Mesenchymal stem cell (in vitro differentiated cells and primary cell): ENCODE results near the gene CPNE7.
A peak's percentile ranks its signal among the peaks of the same experiment; 100 is the strongest.

ENCODE experiments used
- DNase-seq: peaks from one replicate; pipeline ENCODE4 v3.0.0-alpha.2; 2013
- H2AFZ ChIP-seq: one replicate; pipeline ENCODE4 v1.6.1; 2013; ENCODE audit warnings: low read depth, mild to moderate bottlenecking, control low read depth, inconsistent platforms, low read length, moderate library complexity
- H2AK5ac ChIP-seq: 2 replicates; pipeline ENCODE4 v1.6.1; 2013; ENCODE audit warnings: low read length, moderate library complexity, mild to moderate bottlenecking, inconsistent platforms; ENCODE audit not compliant: severe bottlenecking
- H2BK120ac ChIP-seq: one replicate; pipeline ENCODE4 v1.6.1; 2013; ENCODE audit warnings: low read depth, mild to moderate bottlenecking, inconsistent platforms, low read length, moderate library complexity
- H2BK12ac ChIP-seq, 2 experiments: one replicate each; pipeline ENCODE4 v1.6.1; 2013; ENCODE audit warnings: inconsistent platforms in 2 of 2, low read length in 2 of 2, mild to moderate bottlenecking in 2 of 2, moderate library complexity in 2 of 2, control low read depth in 1 of 2
- H2BK15ac ChIP-seq: one replicate; pipeline ENCODE4 v1.6.1; 2013; ENCODE audit warnings: mild to moderate bottlenecking, low read depth, inconsistent platforms; ENCODE audit not compliant: poor library complexity, severe bottlenecking
- H2BK5ac ChIP-seq: 2 replicates; pipeline ENCODE4 v1.6.1; 2013; ENCODE audit warnings: low read depth, mild to moderate bottlenecking, low read length, control low read depth, inconsistent platforms; ENCODE audit not compliant: poor library complexity, severe bottlenecking
- H3K14ac ChIP-seq, 2 experiments: one replicate each; pipeline ENCODE4 v1.6.1; 2013; ENCODE audit warnings: inconsistent platforms in 2 of 2, low read length in 2 of 2, control low read depth in 1 of 2, mild to moderate bottlenecking in 1 of 2, moderate library complexity in 1 of 2
- H3K18ac ChIP-seq, 2 experiments: one replicate each; pipeline ENCODE4 v1.6.1; 2013; ENCODE audit warnings: inconsistent platforms in 2 of 2, low read length in 2 of 2, control low read depth in 1 of 2, low read depth in 1 of 2, mild to moderate bottlenecking in 1 of 2
- H3K23ac ChIP-seq, 2 experiments: one replicate each; pipeline ENCODE4 v1.6.1; 2013; ENCODE audit warnings: inconsistent platforms in 2 of 2, low read length in 2 of 2, mild to moderate bottlenecking in 2 of 2, moderate library complexity in 2 of 2, control low read depth in 1 of 2
- H3K27ac ChIP-seq: 2 replicates; pipeline ENCODE4 v1.5.1; 2013; ENCODE audit warnings: mild to moderate bottlenecking, moderate library complexity, low read length, control low read depth, inconsistent platforms; ENCODE audit not compliant: poor library complexity, severe bottlenecking
- H3K27me3 ChIP-seq, 2 experiments: 2 replicates each; pipeline versions ENCODE4 v1.6.1 to v1.7.0; 2013; ENCODE audit warnings: low read length in 2 of 2, mild to moderate bottlenecking in 2 of 2, moderate library complexity in 2 of 2, control low read depth in 1 of 2, inconsistent platforms in 1 of 2; ENCODE audit not compliant: control insufficient read depth in 1 of 2, insufficient read depth in 1 of 2
- H3K36me3 ChIP-seq, 2 experiments: 2 replicates each; pipeline versions ENCODE4 v1.6.1 to v1.7.0; 2013; ENCODE audit warnings: low read length in 2 of 2, control low read depth in 1 of 2, inconsistent platforms in 1 of 2, low read depth in 1 of 2, mild to moderate bottlenecking in 1 of 2; ENCODE audit not compliant: insufficient read depth in 2 of 2, control insufficient read depth in 1 of 2
- H3K4ac ChIP-seq, 2 experiments: one replicate each; pipeline ENCODE4 v1.6.1; 2013; ENCODE audit warnings: inconsistent platforms in 2 of 2, low read length in 2 of 2, mild to moderate bottlenecking in 2 of 2, moderate library complexity in 2 of 2, control low read depth in 1 of 2, low read depth in 1 of 2
- H3K4me1 ChIP-seq: 2 replicates; pipeline ENCODE4 v1.6.1; 2013; ENCODE audit warnings: low read depth, low read length, control low read depth; ENCODE audit not compliant: control insufficient read depth, insufficient read depth
- H3K4me2 ChIP-seq: 2 replicates; pipeline ENCODE4 v1.6.1; 2013; ENCODE audit warnings: low read length, mild to moderate bottlenecking, inconsistent platforms; ENCODE audit not compliant: poor library complexity, severe bottlenecking
- H3K4me3 ChIP-seq, 2 experiments: 2 replicates each; pipeline versions ENCODE4 v1.5.1 to v1.7.0; 2013; ENCODE audit warnings: low read length in 2 of 2, mild to moderate bottlenecking in 2 of 2, control low read depth in 1 of 2, low read depth in 1 of 2; ENCODE audit not compliant: insufficient read depth in 1 of 2
- H3K79me1 ChIP-seq: replicated peaks from 2 replicates; pipeline ENCODE4 v1.6.1; 2013; ENCODE audit warnings: mild to moderate bottlenecking, control low read depth, low read length, inconsistent platforms; ENCODE audit not compliant: poor library complexity, severe bottlenecking
- H3K9ac ChIP-seq: 2 replicates; pipeline ENCODE4 v1.7.0; 2013; ENCODE audit warnings: mild to moderate bottlenecking, low read length, moderate library complexity
- H3K9me3 ChIP-seq: 2 replicates; pipeline ENCODE4 v1.7.0; 2013; ENCODE audit warnings: mild to moderate bottlenecking, low read length; ENCODE audit not compliant: control insufficient read depth
- H4K8ac ChIP-seq: one replicate; pipeline ENCODE4 v1.6.1; 2013; ENCODE audit warnings: inconsistent platforms, mild to moderate bottlenecking, low read length, moderate library complexity
- H4K91ac ChIP-seq: one replicate; pipeline ENCODE4 v1.6.1; 2013; ENCODE audit warnings: mild to moderate bottlenecking, low read length, inconsistent platforms
- WGBS: methylation state at CpG from one replicate; pipeline ENCODE4 v1.1.7; 2013; ENCODE audit warnings: mixed read lengths; 5-methylcytosine and 5-hydroxymethylcytosine counted together

The CPNE7 gene

DNA sequence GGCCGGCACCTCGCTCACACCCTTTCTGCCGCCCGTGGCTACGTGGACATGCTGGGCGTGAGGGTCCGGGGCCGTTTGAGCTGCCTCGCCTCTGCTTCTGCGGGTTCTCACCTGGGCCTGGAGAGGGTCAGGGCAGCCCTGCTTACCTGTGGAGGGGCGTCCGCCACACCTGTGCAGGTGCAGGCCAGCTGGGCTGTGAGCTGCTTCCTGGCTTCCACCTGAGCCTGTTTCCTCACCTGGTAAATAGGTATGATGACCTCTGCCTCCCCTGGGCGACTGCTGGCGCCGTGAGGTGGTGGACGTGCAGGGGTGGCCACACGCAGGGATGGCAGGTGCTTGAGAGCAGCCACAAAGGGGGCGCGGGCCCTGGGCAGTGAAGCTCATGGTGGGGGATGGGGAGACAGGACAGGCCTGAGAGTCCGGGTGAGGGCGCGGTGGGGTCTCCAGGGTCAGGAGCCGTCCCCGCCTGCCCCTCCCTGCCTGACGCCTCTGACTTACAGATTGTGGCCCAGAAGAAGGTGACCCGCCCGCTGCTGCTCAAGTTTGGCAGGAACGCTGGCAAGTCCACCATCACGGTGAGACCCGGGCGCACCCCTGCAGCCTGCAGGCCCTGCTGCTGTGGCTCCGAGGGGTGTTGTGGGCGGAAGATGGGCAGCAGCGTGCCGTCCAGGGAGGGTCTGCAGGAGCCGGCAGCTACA is 7.8 kb downstream of the CPNE7 start:
- 94% methylated on average over 36 of the region's 36 CpGs for WGBS

GRCh38 chr16:89583895-89584644 is 8.5 kb downstream of the CPNE7 start:
- Histone ChIP-seq H3K4me3 (no peak overlapping the region), H3K4ac (no peak overlapping the region), H2BK15ac (peak overlapping the region; percentile 3), H4K91ac (peak overlapping the region; percentile 78), H3K18ac (no peak overlapping the region), H3K27ac (no peak overlapping the region), H3K14ac (no peak overlapping the region), H2BK120ac (no peak overlapping the region), H3K23ac (no peak overlapping the region), H2BK5ac (no peak overlapping the region), H4K8ac (peak overlapping the region; percentile 7), H3K9ac (no peak overlapping the region), H3K4me2 (no peak overlapping the region), H3K36me3 (peaks cover 0 to 14% of the 10 kb centered on the region in 2 experiments), H2AFZ (no peak overlapping the region), H2BK12ac (peak overlapping the region in 1 of 2 experiments; percentile 45), H3K4me1 (peaks cover 32% of the 10 kb centered on the region), H2AK5ac (peak overlapping the region; percentile 13), H3K9me3 (no peaks in the 10 kb centered on the region), H3K27me3 (no peaks in the 10 kb centered on the region), H3K79me1 (peaks cover 2% of the 10 kb centered on the region)
- 94% methylated on average over 49 of the region's 49 CpGs for WGBS
- DNase-seq = no peak

More for the DNA sequence above, 7.8 kb downstream of the CPNE7 start:
- Histone ChIP-seq H2BK15ac (peak overlapping the region; percentile 4), H3K27ac (no peak overlapping the region), H4K91ac (peak overlapping the region; percentile 98), H4K8ac (no peak overlapping the region), H2AFZ (no peak overlapping the region), H3K4ac (no peak overlapping the region), H3K27me3 (no peaks in the 10 kb centered on the region), H3K4me3 (no peak overlapping the region), H3K4me1 (peaks cover 32% of the 10 kb centered on the region), H2BK5ac (no peak overlapping the region), H3K4me2 (no peak overlapping the region), H2BK120ac (no peak overlapping the region), H3K14ac (no peak overlapping the region), H2BK12ac (peak overlapping the region; percentile 55 to 71), H3K9me3 (no peaks in the 10 kb centered on the region), H3K23ac (no peak overlapping the region), H3K18ac (peak overlapping the region in 1 of 2 experiments; percentile 79), H3K36me3 (peaks cover 0 to 14% of the 10 kb centered on the region in 2 experiments), H3K9ac (no peak overlapping the region), H3K79me1 (peaks cover 2% of the 10 kb centered on the region), H2AK5ac (no peak overlapping the region)
- no peak for DNase-seq

DNA sequence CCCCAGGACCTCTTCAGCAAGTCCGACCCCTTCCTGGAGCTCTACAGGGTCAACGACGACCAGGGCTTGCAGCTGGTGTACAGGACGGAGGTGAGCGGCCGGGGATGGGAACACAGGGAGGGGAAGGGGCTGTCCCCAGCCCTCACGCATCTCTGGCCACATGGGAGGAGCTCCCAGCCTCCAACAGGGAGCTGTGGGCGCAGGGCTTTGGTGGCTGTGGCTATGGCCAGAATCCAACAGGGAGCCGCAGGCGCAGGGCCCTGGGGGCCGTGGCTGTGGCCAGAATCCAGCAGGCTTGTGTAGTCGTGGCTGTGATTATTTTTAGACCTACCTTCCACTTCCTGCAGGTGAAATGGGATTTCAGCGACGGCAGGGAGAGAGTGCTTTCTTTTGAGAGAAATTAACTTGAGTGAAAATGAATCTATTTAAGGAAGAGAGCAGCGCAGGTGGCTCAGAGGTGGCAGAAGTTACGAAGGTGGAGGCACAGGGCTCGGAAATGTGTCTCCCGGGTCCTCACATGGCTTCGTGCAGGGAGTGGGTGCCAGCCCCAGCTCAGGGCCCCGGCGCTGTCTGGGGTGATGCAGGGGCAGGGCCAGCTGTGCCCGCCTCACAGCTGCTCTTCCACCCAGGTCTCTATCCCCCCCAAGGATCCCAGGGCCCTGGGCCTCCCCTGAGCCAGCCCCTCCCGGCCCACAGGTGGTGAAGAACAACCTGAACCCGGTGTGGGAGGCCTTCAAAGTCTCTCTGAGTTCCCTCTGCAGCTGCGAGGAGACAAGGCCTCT is 9.4 kb downstream of the CPNE7 start:
- Histone ChIP-seq H3K4me3 (no peak overlapping the region), H3K23ac (no peak overlapping the region)

More for the DNA sequence above, 9.4 kb downstream of the CPNE7 start:
- peak overlapping the region; percentile 45 for H2BK120ac ChIP-seq
- peaks cover 34% of the 10 kb centered on the region for H3K4me1 ChIP-seq
- WGBS = 86% methylated on average over 25 of the region's 25 CpGs
- H2BK12ac ChIP-seq = peak overlapping the region; percentile 7 to 28
- no peaks in the 10 kb centered on the region for H3K9me3 ChIP-seq
- peak overlapping the region; percentile 11 for H4K91ac ChIP-seq
- H4K8ac ChIP-seq = no peak overlapping the region
- no peak overlapping the region for H3K9ac ChIP-seq
- peak overlapping the region; percentile 43 for H2AK5ac ChIP-seq
- H2AFZ ChIP-seq = no peak overlapping the region
- peak overlapping the region; percentile 3 for H2BK15ac ChIP-seq
- H3K27me3 ChIP-seq = no peaks in the 10 kb centered on the region
- H3K14ac ChIP-seq = no peak overlapping the region
- H3K36me3 ChIP-seq = peaks cover 0 to 10% of the 10 kb centered on the region in 2 experiments
- H3K4me2 ChIP-seq = no peak overlapping the region
- no peak overlapping the region for H2BK5ac ChIP-seq
- no peak overlapping the region for H3K4ac ChIP-seq
- DNase-seq = no peak
- H3K27ac ChIP-seq = no peak overlapping the region
- H3K18ac ChIP-seq = peak overlapping the region in 1 of 2 experiments; percentile 6
- H3K79me1 ChIP-seq = peaks cover 2% of the 10 kb centered on the region
